GM19463 (cell line): ENCODE results near the gene CEACAM19.
"Not testable (repeated sequence)": the region's sequence is repeated elsewhere in the genome, so short reads cannot be mapped to it uniquely, and the experiment has no call there.

Experiments
- ATAC-seq: cut with Tn5 transposase; IDR thresholded peaks from one replicate; pipeline ENCODE4 v1.9.1; 2021; ENCODE audit warnings: mild to moderate bottlenecking, moderate library complexity; ENCODE audit not compliant: unreplicated experiment

Gene CEACAM19, protein sequence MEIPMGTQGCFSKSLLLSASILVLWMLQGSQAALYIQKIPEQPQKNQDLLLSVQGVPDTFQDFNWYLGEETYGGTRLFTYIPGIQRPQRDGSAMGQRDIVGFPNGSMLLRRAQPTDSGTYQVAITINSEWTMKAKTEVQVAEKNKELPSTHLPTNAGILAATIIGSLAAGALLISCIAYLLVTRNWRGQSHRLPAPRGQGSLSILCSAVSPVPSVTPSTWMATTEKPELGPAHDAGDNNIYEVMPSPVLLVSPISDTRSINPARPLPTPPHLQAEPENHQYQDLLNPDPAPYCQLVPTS

GRCh38 chr19:44671400-44671799, at the start of gene CEACAM19:
Gene CEACAM19 (plus strand): TSS chr19:44671482. CDS start chr19:44671932, 450 bp downstream.
- no peak for ATAC-seq

DNA sequence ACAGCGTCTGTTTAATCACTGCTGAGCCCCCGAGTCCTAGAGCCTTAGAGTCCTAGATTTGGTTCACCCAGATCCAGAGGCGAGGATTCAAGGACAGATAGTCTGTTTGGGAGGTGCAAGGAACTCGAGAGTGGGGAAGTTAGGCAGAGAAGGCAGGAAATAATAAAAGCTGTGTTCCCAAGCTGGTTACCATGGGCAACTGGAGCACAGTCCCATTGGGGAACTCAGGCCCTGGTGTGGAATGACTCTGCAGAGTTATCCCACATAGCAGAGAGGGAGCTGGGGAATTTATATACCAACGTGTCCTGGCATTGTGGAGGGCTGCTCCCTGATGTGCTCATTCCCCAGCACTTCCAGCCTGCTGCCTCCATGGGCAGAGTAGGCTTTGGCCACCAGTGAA, 48.2 kb upstream of the CEACAM19 start:
- no peak for ATAC-seq

DNA sequence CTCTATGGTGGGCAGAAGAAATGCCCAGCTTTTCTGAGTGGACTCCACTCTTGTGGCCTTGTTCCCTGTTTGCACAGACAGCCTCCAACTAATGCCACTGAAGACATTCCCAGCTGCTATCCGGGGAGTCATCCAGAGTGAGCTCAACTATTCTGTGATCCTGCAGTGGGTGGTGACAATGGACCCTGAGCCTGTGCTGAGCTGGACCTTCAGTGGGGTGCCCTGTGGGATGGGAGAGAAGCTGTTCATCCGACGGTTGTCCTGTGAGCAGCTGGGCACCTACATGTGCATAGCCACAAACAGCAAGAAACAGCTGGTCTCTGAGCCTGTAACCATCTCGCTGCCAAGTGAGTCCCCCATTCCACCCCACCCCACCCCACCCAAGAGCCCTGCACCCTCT, 47.7 kb upstream of the CEACAM19 start:
- no peak for ATAC-seq

DNA sequence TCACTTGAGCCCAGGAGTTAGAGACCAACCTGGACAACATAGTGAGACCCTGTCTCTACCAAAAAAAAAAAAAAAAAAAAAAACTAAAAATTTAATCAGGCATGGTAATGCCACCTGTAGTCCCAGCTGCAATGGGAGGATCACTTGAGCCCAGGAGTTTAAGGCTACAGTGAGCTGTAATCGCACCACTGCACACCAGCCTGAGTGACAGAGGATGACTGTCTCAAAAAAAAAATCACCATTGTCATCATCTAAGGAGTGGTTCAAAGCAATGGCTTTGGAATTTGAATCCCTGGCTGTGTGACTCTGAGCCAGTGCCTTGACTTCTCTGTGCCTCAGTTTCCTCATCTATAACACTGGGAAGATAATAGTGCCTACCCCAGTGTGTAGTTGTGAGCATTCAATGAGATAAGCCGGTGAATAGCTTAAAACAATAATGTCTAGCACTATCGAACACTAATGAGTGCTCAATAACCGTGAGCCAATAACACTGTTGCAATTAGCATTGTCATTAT, 46.4 kb upstream of the CEACAM19 start:
- no peak for ATAC-seq

- ATAC-seq: not testable (repeated sequence)
Measured at GRCh38 chr19:44625637-44626036, 45.6 kb upstream of the CEACAM19 start.

- no peak for ATAC-seq
Measured at GRCh38 chr19:44626048-44626624, 45.1 kb upstream of the CEACAM19 start.

- no peak for ATAC-seq
Measured at GRCh38 chr19:44627631-44628030, 43.7 kb upstream of the CEACAM19 start.

DNA sequence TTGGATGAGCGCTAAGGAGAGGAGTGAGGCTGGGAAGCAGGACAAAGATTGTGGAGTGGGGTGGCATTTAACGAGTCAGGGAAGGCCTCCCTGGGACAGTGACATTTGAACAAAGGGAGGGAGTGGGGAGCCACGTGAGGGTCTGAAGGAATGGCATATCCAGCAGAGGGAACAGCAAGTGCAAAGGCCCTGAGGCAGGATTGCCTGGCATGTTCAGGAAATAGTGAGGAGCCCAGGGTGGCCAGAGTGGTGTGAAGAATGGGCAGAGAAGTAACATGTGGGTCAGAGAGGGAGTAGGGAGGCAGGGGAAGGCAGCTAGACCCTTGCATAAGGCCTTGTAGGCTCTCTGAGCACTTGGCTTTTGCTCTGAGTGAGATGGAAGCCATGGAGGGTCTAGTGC, 42.5 kb upstream of the CEACAM19 start:
- no peak for ATAC-seq

- ATAC-seq: not testable (repeated sequence)
Measured at GRCh38 chr19:44631611-44632010, 39.7 kb upstream of the CEACAM19 start.

DNA sequence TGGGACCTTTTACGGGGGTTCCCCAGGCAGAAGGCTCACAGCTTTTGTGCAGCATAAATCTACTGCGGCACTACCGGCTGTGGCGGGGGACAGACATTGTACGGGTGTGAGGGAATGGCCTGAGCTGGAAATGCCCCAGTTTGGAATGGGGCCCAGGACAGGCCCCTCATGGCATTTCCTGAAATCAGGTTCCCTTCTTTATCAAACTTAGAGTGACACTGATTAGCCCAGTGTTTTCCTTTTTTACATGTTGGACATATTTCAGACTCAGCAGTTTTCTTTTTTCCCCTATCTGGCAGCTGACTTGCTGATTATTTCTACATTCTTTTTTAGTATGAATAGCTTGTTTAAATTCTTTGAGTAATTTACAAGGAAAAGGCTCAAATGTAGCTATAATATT, 37.2 kb upstream of the CEACAM19 start:
- not testable (repeated sequence) for ATAC-seq

GRCh38 chr19:44634785-44635184, 36.5 kb upstream of the CEACAM19 start:
- ATAC-seq: no peak

- ATAC-seq: no peak
Measured at GRCh38 chr19:44635581-44636438, 35.5 kb upstream of the CEACAM19 start.

DNA sequence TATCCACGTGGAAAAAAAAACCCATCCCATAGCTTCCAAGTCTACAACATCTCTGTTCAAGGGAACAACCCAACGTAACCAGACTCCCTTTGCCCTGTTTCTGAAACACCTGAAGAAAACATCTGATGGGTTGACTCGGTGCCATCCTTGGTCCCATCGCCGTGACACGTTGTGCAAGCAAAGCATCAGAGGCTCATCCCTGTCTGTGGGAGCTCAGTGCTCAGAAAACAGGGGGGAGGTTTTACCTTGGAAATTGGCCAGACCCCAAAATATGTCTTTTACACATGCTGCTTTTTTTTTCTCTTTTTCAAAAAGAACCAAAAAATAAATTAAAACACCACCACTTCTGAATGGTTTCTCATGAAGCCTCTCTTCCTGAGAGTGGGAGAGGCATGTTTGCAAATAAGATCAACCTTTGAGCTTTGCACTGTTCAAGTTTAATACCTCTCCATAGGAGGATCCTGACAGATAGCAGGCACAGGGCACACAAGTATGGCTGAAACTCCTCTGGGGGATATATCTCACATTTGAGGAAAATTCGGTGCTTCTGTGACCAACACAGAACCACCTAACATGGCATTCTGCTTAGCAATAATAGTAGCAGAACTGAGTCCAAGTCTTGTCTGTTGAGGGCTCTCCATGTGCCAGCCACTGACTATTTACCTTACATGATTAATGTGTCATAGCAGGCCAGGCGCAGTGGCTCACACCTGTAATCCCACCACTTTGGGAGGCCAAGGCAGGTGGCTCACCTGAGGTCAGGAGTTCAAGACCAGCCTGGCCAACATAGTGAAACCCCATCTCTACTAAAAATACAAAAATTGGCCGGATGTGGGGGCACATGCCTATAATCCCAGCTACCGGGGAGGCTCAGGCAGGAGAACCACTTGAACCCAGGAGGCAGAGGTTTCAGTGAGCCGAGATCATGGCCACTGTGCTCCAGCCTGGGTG, 34.6 kb upstream of the CEACAM19 start:
- no peak for ATAC-seq

DNA sequence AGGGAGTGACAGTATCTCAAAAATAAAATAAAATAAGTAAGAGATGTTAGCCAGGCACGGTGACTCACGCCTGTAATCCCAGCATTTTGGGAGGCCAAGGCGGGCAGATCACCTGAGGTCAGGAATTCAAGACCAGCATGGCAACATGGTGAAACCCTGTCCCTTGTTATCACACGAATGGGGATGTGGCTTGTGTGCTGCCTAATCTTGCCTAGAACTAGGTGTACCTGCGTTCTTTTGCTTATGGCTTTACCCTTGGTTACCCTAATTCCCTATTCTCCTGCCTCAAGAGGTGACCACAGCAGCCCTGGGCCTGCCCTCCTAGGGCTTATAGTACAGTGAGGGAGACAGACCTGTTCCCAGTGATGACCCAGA, 33.9 kb upstream of the CEACAM19 start:
- ATAC-seq: no peak

GRCh38 chr19:44640518-44640917, 30.8 kb upstream of the CEACAM19 start:
- no peak for ATAC-seq

DNA sequence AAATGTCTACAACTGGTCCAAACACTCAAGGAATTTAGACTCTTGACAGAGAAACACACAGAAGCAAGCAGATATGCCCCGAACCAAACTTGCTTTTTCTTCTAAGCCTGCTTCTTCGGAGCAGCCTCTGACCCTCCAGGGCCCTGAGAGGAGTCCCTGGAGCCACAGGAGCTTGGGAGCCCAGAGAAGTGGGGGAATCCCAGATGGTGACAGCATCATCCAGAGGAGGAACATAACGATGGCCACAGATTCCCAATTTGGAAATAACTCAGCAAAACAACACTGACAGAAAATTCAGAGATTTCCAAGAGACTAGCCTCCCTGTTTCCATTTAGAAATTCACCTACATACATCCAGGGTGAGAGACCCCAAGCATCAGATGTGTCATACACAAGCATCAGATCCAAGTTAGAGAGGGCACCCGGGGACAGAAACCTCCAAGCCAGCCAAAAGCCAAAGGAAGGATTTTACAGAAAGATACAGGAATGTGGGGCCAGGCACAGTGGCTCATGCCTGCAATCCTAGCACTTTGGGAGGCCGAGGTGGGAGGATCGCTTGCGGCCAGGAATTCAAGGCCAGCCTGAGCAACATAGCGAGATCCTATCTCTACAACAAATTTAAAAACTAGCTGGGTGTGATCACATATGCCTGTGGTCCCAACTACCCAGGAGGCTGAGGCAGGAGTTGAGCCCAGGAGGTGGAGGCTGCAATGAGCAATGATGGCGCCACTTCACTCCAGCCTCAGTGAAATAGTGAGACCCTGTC, 29.6 kb upstream of the CEACAM19 start:
- no peak for ATAC-seq

DNA sequence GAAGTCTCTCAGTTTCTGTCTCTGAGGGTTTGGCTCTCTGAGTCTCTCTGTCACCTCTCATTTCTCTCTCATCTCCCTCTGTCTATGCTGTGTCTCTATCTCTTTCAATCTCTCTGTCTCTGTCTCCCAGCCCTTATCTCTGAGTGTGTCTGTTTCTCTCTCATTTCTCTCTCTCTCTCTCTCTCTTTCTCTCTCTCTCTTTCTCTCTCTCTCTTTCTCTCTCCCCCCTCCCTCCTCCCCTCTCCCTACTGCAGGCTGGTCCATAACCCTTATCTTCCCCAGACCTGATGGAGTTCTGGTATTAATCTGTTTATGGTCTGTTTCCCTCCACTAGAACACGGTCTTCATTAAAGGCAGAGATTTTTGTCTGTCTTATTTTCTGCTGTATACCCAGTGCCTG, 28.9 kb upstream of the CEACAM19 start:
- no peak for ATAC-seq

DNA sequence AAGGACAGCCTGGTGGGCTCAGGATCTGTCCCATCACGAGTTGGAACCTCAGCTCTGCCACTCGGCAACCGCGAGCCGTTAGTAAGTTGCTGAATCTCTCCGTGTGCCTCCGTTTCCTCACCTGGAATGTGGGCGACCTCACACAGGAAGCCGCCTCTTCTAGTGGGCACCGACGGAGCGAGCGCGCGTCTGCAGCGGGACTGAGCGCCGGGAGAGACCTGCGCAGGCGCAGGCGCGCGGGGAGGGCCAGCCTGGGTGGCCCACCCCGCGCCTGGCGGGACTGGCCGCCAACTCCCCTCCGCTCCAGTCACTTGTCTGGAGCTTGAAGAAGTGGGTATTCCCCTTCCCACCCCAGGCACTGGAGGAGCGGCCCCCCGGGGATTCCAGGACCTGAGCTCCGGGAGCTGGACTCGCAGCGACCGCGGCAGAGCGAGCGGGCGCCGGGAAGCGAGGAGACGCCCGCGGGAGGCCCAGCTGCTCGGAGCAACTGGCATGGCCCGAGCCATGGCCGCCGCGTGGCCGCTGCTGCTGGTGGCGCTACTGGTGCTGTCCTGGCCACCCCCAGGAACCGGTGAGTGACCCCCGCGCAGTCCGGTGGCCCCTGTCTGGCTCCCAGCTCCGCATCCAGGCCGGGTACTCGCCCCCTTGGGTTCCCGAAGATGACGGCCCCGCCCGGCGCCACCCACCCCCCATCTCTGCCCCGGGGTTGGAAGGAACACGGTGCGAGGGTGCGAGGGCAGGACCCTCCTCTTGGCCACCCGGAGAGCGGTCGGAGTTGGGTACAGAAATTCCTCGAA, 27.5 kb upstream of the CEACAM19 start, which contains the start of gene PVR:
Gene PVR (plus strand): TSS at position 306 of the 797 bp plus-strand sequence. CDS start 187 bp downstream, at position 493.
- no peak for ATAC-seq
